Retina (tissue), 1 donor: Measurements from ENCODE around the gene MB21D2.

Experiments
- DNase-seq: peaks from one replicate; pipeline ENCODE4 v3.0.0-alpha.2; 2016

Gene MB21D2

DNA sequence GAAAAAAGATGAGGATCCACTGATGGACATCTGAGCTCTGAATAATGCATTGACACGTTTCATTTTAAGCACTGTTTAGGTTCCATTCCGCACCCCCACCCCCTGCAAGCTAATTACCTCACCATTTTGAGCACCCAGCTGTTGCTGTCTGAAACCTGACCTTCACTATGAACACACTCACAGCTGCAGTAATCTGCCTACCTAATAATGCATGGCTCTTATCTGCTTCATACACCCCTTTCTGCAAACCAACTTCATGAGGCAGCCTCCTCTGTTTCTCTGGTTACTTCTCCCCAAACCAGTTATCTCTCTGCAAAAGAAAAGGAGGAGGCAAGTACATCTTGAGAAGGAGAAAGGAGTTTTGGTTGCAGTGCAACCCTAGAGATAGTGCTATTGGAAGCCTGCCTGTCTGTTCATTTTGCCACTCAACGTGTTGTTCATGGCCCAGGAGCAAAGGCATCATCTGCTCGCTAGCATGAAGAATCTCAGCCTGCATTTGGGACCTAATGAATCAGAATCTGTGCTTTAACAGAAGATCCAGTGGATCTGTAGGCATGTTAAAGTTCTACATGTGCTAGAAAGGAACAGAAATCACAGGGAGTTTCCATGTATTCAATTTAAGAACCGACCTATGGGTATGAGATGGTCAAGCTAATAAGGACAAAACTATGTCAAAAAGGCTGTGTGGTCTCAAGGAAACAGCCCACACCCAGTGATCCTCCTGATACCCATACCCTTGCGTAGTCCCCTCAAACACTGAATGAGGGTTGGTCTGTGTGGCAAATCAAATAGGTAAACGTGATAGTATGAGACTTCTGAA lies 87.2 kb downstream of the MB21D2 start:
- DNase-seq: no peak

DNA sequence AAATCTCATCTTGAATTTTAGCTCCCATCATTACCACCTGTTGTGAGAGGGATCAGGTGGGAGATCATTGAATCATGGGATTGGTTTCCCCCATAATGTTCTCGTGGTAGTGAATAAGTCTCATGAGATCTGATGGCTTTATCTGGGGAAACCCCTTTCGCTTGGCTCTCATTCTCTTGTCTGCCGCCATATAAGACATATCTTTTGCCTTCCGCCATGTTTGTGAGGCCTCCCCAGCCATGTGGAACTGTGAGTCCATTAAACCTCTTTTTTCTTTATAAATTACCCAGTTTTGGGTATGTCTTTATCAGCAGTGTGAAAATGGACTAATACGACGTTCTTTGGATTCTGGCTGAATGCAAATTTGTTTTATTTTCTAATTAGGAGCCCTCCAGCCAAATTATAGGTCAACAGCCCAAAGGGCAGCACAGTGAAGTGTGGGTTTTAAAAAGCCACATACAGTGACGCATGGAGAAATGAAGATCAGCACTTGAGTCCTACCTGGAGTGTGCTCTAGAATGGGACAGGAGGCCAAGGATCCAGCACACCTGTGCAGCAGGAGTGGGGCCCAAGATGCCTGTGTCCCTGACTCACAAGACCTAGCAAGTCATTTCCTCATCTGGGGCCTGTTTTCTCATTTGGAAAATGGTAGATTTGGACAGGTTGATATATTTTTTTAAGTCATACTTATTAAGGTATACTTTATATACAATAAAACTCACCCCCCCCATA lies 89.6 kb downstream of the MB21D2 start:
- no peak for DNase-seq

DNA sequence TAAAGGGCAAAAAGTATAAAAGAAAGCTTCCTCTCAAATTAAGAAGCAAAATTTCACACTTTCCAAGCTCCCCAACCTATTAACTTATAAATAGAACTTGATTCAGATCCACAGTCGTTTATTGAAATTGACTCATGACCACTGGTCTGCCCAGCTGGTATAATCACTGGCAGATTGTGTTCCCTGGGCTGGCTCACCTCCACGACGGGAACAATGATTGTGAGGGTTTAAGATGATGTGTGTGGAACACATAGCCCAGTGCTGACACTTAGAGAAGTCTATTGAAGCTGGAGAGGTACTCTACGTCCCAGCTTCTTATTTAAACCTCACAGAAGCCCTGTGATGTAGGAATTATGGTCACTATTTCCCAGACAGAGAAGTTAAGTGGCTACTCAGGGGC lies 90.4 kb downstream of the MB21D2 start:
- no peak for DNase-seq

DNA sequence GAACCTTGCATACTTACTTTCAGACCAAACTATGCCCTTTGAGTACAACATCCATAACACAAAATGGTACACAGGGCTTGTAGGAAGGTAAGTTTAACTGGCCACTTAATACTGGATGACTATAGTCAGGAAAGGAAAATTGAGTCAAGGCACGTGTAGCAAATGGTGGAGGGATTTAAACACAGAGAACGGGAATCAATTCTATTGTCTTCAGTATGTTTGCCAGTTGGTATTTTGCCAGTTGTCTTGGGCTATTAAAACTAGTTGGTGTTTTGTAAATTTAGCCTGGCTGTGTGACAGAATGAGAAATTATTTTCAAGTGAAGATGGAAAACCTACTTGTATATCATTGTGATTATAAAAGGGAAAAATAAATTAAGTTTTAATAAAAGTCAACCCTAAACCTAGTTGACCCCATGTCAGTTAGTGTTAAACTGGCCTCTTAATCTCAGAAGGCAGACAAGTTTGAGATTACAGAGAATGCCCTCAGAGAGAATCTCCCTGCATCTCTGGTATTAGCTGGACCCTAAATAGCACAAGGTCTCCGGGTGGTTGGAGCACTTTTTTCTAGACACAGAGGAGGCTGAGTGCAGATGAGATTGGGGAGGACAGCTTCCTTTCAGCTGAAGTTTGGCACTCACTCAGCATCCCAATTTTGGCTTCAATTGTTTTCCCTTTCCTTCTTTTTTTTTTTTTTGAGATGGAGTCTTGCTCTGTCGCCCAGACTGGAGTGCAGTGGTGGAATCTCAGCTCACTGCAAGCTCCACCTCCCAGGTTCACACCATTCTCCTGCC lies 91.2 kb downstream of the MB21D2 start:
- DNase-seq: no peak

DNA sequence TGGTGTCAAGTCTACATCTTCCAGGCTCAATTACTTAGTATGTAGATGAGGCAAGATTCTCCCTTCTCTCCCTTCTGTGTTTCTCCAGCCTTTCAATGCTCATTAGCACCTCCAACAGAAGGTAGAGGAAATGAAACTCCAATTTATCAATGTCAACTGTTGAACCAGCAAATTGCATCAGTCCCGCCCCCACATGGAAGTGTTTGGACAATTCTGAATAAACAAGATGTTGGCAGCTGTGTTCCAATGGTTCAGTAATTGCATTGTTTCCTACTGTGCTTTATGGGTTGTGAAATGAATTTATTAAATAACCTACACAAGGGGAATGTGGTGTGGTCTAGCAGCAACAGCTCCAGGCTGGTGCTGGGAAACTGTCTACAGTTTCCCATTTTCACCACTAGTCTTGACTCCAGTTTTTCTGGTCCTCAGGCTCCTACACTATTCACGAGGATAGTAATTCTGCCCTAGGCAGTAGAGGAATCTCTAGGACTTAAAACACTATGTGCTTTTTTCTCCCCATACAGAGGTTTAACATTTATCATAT lies 91.9 kb downstream of the MB21D2 start:
- DNase-seq: no peak

DNA sequence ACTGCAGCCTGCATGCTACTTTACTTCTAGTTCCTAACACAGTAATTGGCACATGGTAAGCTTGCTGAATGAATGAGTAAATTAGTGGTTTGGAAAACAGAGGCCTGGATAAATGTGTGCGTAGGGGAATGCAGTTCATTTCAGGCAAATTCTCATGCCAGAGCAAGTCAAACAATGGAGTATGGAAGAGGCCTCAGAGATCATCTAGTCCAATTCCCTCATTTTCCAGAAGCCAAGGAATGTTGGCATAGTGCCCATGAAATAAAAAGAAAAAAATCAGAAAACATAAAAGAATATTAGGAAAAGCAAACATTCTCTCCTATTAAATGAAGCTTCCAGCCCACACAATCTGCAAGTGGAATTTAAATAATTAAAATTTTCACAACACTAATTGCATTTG lies 92.4 kb downstream of the MB21D2 start:
- no peak for DNase-seq

DNA sequence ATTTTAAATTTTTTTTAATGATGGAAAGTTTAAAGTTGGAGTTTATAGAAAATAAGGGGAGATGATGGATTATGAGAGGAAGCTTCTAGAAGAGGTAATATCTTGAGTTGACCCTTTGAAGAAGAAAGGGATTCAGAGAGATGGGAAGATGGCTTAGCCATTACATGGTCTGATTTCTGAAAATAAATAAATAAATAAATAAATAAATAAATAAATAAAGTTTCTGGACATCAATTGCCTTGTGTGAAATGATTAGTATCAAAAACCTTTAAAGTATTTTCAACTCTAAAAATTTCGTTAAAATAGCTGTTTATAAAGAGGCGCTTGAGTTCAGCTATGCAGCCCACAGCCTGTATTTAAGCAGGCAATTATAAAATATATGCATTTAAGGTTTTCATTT lies 93.3 kb downstream of the MB21D2 start:
- DNase-seq: no peak

DNA sequence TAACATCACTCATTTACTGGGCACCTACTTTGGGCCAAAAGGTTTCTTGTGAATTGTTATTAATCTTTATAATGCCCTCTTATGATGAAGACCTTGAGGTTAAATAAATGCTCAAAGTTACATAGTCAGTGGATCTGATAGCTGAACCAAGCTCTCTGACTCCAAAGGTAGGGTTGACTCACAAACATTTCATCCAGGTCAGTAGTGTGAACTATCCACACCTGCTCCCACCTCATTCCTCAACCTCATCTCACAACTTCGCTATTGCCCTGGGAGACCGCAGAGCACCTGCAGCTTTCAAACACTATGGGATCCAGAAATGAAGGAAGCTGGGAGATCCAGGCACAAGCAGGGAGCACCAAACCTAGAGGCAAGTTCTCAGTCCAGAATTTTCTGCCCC lies 96.5 kb downstream of the MB21D2 start:
- DNase-seq: no peak

DNA sequence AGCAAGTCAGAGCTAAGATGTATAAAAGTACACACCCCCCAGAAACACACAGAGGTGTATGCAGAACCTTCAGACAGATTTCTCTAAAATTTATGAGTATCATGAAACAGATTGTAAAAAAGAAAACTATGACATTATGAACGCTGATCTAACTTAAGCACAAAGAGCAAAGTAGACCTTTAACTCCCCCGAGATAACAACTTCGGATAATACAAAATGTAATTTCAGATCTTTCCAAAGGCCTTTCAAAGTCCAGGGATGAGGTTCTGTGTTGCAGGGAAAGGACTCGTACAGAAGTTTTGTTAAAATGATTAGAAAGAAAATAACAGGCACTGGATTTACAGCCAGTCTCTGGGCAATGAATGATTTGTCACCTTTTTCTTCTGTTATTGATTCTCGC lies 97.5 kb downstream of the MB21D2 start:
- DNase-seq: no peak

DNA sequence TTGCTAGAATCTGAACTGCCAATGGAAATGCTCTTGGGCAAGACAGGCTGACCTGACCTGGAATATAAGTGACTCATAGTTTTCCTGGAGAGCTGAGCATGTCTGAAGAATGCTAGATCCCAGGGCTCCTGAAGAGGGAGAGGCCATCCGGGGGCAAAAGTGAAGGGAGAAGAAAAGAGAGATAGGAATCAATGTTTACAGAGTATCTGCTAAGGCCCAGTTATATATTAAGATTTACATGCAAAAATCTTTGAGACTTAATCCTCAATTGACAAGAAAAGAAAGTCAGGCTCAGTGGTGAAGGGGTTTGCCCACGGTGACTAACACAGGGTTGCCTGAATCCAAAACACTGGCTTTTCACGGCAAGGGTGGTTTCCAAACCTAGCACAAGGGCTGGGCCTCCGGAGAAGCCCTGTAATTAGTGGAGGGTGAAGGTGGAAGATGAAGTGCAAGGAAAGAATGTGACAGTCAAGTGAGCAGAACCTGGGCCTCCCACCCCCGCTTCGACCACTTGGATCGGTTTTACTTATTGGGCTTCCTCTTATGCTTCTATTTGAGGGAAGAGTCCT lies 98.6 kb downstream of the MB21D2 start:
- no peak for DNase-seq

DNA sequence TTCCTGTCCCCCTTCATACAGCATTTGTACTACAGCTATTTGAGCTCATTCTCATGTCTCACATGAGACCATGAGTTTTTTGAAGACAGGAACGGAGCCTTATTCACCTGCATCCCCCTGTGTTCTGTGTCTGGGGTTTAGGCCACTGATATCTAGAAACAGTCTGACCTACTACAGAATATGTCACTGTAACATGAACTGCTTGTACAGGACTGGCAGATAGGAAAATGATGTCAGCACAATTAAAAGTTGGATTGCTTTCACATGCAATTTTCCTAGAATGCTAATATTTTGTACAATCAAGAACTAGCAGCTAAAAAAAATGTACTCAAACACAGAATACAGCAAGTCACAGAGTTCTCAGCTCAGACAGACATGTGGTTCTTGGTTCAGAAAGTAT lies 99.5 kb downstream of the MB21D2 start:
- DNase-seq: no peak

DNA sequence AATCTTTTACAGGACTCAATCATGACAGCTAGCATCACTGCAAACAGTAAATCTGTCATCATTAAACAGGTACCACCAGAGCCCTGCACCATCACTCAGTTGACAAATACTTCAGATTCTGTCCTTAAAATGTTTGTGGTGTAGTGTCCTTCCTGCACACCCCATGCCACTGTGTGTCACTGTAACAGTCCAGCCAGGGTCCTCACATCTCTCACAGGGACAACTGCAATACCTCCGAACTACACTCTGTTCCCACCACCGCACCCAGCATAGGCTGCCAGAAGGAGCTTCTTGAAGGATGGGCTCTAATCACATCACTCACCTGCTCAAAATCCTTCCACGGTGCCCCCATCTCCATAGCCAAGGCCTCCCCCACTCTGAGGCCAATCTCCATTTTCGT lies 100.2 kb downstream of the MB21D2 start:
- no peak for DNase-seq

DNA sequence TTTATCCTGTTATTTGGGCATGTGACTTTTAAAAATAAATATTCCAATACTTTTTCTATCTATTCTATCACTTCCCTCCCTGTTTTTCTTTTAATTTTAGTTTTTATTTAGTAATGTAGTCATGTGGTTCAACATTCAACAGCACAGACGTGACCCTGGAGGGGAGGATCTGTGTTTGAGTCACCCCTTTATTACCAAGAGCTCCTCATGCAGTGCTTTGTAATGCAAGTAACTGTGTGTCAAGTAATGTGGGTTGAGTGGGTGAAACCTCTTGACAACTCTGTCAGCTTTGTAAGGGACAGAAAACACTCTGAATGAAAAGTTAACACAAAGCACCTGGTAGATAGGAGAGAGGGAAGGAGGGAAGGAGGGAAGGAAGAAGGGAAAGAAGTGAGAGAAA lies 100.6 kb downstream of the MB21D2 start:
- DNase-seq: no peak

DNA sequence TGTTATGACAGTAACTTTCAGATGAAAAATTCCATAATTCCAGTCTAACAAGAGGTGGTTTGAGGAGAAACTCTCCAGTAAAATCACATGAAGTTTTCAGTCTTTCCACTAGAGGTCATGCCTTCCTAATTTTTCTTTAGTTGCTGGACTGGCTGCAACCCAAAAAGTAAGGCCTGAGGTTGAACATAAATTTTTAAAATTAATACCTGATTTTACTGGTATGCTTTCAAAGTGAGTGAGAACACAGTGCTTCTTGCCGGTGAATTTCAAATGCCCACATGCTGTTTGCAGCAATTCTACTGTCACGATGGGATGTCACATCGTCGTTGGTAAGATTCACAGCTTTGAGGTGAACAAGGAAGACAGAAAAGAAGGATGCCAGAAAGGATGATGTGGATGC lies 101.3 kb downstream of the MB21D2 start:
- peak; percentile 59 for DNase-seq

DNA sequence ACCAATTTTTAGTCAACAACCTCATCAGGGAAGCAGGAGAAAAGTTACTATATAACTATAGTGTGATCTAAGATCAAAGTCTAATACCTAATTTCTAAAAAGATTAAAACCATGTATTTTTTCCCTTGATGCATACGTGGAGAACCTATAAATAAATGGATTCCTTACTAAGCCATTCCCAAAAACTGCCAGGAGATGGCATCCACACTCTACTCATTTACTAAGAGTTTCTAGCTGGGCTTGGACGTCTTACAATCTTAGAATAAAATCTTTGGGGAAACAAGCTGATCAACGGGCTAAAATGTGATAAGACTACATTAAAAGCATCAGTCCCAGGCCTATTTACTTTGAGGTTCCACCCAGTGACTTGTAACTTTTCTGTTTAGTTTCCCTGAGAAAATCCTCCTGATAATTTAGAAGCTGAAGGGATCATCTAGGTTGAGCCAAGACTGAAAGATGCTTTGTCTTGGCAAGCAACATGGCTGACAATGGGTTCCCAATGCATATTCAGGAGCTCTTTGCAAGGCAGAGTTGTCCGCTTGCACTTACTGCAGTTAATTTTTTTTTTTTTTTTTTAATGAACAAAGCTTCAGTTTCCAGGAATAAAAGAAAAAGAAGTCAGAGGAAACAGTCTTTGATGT lies 104.8 kb downstream of the MB21D2 start:
- DNase-seq: peak; percentile 65

DNA sequence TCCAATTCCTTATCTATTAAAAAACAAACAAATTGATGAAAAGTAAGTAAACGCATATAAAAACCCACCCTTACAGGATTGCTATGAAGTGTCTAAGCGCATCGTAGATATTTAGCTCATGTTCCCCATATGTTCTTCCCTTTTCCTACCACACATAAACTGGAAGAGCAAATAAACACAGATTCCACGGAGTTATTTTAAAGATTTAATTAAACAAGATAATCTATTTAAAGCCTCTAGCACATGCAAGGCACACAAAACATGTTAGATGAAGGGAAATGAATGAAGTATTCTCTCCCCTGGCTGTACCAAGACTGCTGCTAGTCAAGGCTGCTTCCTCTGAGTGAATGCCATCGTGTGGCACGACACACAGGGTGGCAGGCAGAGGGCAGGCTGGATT lies 111.9 kb downstream of the MB21D2 start:
- no peak for DNase-seq

DNA sequence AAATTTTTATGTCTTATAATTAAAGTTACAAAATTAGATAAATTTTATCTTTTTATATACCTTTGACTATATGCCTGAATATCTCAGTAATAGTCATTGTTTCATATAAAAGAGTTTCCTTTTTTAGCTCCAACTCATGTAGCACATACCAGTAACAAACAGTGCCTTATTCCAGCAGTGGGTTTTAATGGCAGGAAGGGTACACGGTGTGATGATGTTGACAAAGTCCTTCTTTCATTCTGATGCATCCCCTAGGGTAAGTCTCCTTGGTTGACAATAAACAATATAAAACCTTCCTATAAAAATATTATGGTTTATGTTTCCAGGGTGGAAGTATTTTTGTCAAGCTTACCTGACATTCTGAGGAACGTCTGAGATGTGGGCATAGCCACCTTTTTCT lies 113.2 kb downstream of the MB21D2 start:
- no peak for DNase-seq

DNA sequence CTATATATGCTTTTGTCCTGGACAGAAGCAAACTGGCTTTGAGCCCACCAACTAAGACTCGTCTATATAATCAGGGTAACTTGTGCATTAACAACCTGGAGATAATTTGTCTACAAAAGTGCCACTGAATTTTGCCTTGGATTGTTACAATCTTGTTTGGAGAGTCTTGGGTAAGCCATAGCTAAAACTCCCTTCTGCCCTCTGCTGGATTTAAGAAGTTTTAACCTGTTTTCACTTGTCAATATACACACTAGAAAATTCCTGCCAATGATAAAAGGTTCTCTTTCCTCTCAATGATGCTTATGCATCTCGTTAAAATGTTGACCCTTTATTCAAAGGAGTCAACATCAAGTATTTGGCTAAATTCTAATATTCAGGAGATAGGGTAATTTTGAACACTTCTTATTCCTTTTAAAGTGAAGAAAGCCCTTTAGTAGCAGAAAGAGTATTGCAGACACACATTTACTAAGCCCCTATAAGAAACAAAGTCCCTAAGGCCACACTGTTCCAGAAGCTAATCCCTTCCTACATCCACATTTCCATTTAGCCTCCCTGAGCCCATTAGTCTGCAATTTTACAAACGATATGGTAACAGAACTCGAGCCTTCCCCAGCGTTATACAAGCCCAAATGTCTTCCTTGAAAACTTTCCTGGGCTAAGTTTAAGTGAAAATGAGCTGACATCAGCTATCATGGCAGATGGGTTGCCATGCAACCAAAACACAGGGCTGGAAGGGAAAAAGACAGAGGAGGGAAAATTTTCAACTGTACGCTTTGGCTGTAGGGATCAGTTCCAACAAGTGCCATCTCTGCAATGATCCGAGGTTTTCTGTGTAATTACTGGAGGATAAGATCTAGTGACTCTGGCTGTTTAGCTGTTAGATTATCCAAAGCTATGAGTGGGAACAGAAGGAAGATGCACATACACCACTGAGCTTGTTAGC lies 114.4 kb downstream of the MB21D2 start:
- DNase-seq: no peak

DNA sequence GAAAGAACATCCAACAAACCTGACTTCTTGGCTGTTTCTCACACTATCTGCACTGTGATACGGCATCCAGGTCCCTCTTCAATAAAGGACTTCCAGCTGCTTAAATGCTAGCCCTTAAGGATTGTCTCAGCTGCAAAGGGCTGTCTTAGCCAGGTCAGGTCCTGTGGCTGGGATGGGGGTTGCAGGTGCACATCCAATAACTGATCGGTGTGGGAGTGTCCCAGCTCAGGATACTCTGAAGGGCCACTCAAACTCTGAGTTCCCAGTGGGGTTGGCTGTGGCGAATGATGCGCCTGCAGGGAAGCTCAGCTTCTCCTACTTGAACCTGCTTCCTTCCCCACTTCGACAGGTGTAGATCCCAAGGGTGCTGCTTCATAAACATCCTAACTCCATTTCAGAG lies 115.7 kb downstream of the MB21D2 start:
- DNase-seq: no peak

DNA sequence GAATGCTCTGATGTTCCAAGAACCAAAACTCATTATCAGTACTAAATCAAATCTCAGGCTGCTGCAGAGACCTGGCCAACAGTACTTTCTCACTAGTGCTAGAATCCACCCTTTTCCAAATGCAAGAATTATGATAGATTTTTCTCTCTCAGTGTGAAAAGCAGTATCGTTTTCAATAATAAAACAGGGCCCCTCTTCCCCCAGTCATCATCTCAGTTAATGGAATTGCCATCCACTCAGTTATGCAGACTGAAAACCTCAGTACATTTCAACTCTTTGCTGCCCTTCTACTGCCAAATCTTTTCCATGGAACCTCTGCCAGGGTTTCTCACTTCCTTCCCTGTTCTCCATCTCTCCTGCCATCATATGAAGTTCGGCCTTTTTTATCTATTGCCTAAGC lies 117.9 kb downstream of the MB21D2 start:
- DNase-seq: no peak

DNA sequence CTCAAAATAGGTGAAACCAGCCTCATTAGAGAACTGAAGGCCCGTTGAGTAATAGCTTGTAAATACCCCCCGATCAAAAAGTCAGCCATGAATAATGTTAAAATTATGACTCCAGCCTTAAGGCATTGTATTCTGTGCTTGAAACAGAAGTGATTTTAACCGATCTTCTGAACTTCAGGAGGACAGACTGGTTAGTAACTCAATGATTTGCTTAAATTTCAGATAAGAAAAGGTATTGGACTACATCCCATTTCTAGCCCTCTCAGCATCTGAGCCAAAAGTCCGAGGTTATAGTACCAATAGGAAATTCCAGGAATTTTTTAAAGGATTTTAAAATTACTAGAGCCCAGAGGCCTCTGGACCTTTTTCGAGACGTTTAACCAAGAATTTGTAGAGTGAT lies 122.6 kb downstream of the MB21D2 start:
- DNase-seq: no peak
